K562 (cell line): Measurements from ENCODE around the gene VARS1. TPM values are rescaled to one million over a fixed set of nuclear protein-coding genes. Genes with fewer than 3 reads are reported as not detected.

ENCODE experiments used
- ATF1 ChIP-seq, 2 experiments: fragments of 450-650 bp in 1 of 2; IDR thresholded peaks; 2 replicates each; pipeline ENCODE4 v1.6.1; 2016; ENCODE audit warnings: missing compliant biosample characterization in 1 of 2, missing genetic modification characterization in 1 of 2
- CXXC5 ChIP-seq: fragments of 250-450 bp; sonication (Bioruptor Pico); IDR thresholded peaks from 2 replicates; pipeline ENCODE4 v1.8.0; 2022; ENCODE audit warnings: inconsistent platforms, mild to moderate bottlenecking, moderate library complexity
- EHMT2 ChIP-seq: fragments of 450-650 bp; IDR thresholded peaks from 2 replicates; pipeline ENCODE4 v1.6.1; 2018; ENCODE audit warnings: antibody characterized with exemption
- EP300 ChIP-seq: IDR thresholded peaks from 2 replicates; pipeline ENCODE4 v1.6.1; 2012; ENCODE audit warnings: low read length, improper control_type of control experiment
- HINFP ChIP-seq: fragments of 450-650 bp; conservative IDR thresholded peaks from 2 replicates; pipeline ENCODE4 v1.6.1; 2016; ENCODE audit warnings: missing genetic modification characterization, low read depth, mild to moderate bottlenecking, control low read depth, missing compliant biosample characterization
- HMG20A ChIP-seq: fragments of 450-650 bp; formaldehyde crosslinking; conservative IDR thresholded peaks from 2 replicates; pipeline ENCODE4 v1.4.0; 2020; ENCODE audit warnings: mild to moderate bottlenecking, mixed read lengths
- NFE2 ChIP-seq: IDR thresholded peaks from 2 replicates; pipeline ENCODE4 v1.6.1; 2014; ENCODE audit warnings: antibody characterized with exemption, low read depth
- NR4A1 ChIP-seq, 2 experiments: fragments of 250-450 bp in 1 of 2; fragments of 450-650 bp in 1 of 2; sonication (Bioruptor Pico) in 1 of 2; IDR thresholded peaks; 2 replicates each; pipeline versions ENCODE4 v1.4.0 to v1.6.1; 2016 to 2020; ENCODE audit warnings: mild to moderate bottlenecking in 2 of 2, missing compliant biosample characterization in 1 of 2, missing genetic modification characterization in 1 of 2, moderate library complexity in 1 of 2
- PHB2 ChIP-seq: fragments of 450-650 bp; IDR thresholded peaks from 2 replicates; pipeline ENCODE4 v1.6.1; 2017; ENCODE audit warnings: low read depth
- PHTF2 ChIP-seq: fragments of 250-450 bp; sonication (Bioruptor Pico); IDR thresholded peaks from 2 replicates; pipeline ENCODE4 v1.5.0; 2021; ENCODE audit warnings: mild to moderate bottlenecking
- RCOR1 ChIP-seq, 2 experiments: IDR thresholded peaks; 2 replicates each; pipeline ENCODE4 v1.6.1; 2012; ENCODE audit warnings: low read depth in 2 of 2, low read length in 2 of 2, borderline replicate concordance in 1 of 2, improper control_type of control experiment in 1 of 2
- RNF219 ChIP-seq: fragments of 250-450 bp; sonication (Bioruptor Pico); IDR thresholded peaks from 2 replicates; pipeline ENCODE4 v1.5.0; 2022; ENCODE audit warnings: mild to moderate bottlenecking
- SMARCA4 ChIP-seq: fragments of 450-650 bp; IDR thresholded peaks from 2 replicates; pipeline ENCODE4 v1.6.1; 2016
- SOX6 ChIP-seq: fragments of 450-650 bp; IDR thresholded peaks from 2 replicates; pipeline ENCODE4 v1.6.1; 2014; ENCODE audit warnings: mild to moderate bottlenecking
- TAL1 ChIP-seq: fragments of 450-650 bp; IDR thresholded peaks from 2 replicates; pipeline ENCODE4 v1.6.1; 2016; ENCODE audit warnings: mild to moderate bottlenecking
- TFAP4 ChIP-seq: sonication (generic); formaldehyde crosslinking; IDR thresholded peaks from 2 replicates; pipeline ENCODE4 v1.8.0; 2022; ENCODE audit warnings: missing genetic modification reagents, mild to moderate bottlenecking, moderate library complexity, borderline replicate concordance
- ZBTB17 ChIP-seq: fragments of 450-650 bp; formaldehyde crosslinking; IDR thresholded peaks from 2 replicates; pipeline ENCODE4 v1.4.0; 2020; ENCODE audit warnings: mild to moderate bottlenecking
- ZNF175 ChIP-seq: fragments of 200-800 bp; sonication (Bioruptor generic); IDR thresholded peaks from 2 replicates; pipeline ENCODE4 v1.6.1; 2016; ENCODE audit warnings: low read depth, mild to moderate bottlenecking, missing genetic modification characterization, missing compliant biosample characterization
- ZNF274 ChIP-seq: IDR thresholded peaks from 2 replicates; pipeline ENCODE4 v1.6.1; 2011; ENCODE audit warnings: low read depth, mild to moderate bottlenecking, low read length, moderate library complexity, borderline replicate concordance
- ZNF41 ChIP-seq: fragments of 250-450 bp; sonication (Bioruptor Pico); conservative IDR thresholded peaks from 2 replicates; pipeline ENCODE4 v1.4.0; 2020; ENCODE audit warnings: mild to moderate bottlenecking
- ZNF431 ChIP-seq: sonication (generic); formaldehyde crosslinking; IDR thresholded peaks from 2 replicates; pipeline ENCODE4 v1.8.0; 2022; ENCODE audit warnings: mild to moderate bottlenecking, missing genetic modification reagents
- ZNF444 ChIP-seq: fragments of 250-450 bp; sonication (Bioruptor Pico); IDR thresholded peaks from 2 replicates; pipeline ENCODE4 v1.4.0; 2020; ENCODE audit warnings: mild to moderate bottlenecking, moderate library complexity
- ZNF589 ChIP-seq: fragments of 200-800 bp; sonication (Bioruptor generic); IDR thresholded peaks from 2 replicates; pipeline ENCODE4 v1.6.1; 2016; ENCODE audit warnings: low read depth, missing genetic modification characterization, missing compliant biosample characterization
- ZSCAN32 ChIP-seq: fragments of 450-650 bp; formaldehyde crosslinking; IDR thresholded peaks from 2 replicates; pipeline ENCODE4 v1.4.0; 2020; ENCODE audit warnings: mild to moderate bottlenecking, moderate library complexity
- polyA plus RNA-seq, 8 experiments: library from polyadenylated mRNA; depleted of rRNA in 4 of 8; stranded (reverse) in 5 of 8; unstranded in 3 of 8; fragments of >200 nt; fragmentation: Nextera tagmentation in 2 of 8; fragmentation: Illumina TruSeq in 1 of 8; extraction: Ambion mirVana in 2 of 8; extraction: Trizol in 1 of 8; gene quantifications; 2 replicates each; pipeline versions ENCODE4 v1.2.1 to v1.2.3, GENCODE V29; 2011 to 2014; ENCODE audit warnings: inconsistent platforms in 1 of 8, missing spikeins in 1 of 8
- total RNA-seq, 7 experiments: library from RNA; depleted of rRNA in 6 of 7; stranded (reverse); fragments of >200 nt in 6 of 7; fragmentation: Illumina TruSeq in 2 of 7; extraction: Trizol in 2 of 7; gene quantifications; 2 replicates each; pipeline versions ENCODE4 v1.2.1 to v1.2.3, GENCODE V29; 2011 to 2021; ENCODE audit warnings: low replicate concordance in 1 of 7

The VARS1 gene
- total and polyA plus RNA-seq, 9 of the 15 experiments (the other 6 are each of a cell fraction or from before 2014, with no cell fraction given), result 2.9 to 488 (median 130) TPM

- 0 out of 2 replicates have a peak, but pooled peaks have one; percentile 38 for TF ChIP-seq NR4A1 (CRISPR knock-in tag; IDR thresholded peaks at IDR 0.05)
- TF ChIP-seq NR4A1 (tag; IDR thresholded peaks at IDR 0.05), result no peak
- 0 out of 2 replicates have a peak, but pooled peaks have one; percentile 2 for TF ChIP-seq TAL1
- TF ChIP-seq HMG20A, result 0 out of 2 replicates have a peak, but pooled peaks have one; percentile 50
- 0 out of 2 replicates have a peak, but pooled peaks have one; percentile 40 for TF ChIP-seq HINFP (tag)
- peak; percentile 63; the same call in 1 of the 2 replicates for TF ChIP-seq ZBTB17 (CRISPR knock-in tag)
- no peak for TF ChIP-seq RNF219 (CRISPR knock-in tag)
- TF ChIP-seq CXXC5 (CRISPR knock-in tag), result peak; percentile 40; the same call in 1 of the 2 replicates
- no peak for TF ChIP-seq ZNF444
- peak; percentile 60; the same call in 1 of the 2 replicates for TF ChIP-seq ZNF589 (CRISPR knock-in tag)
- peak; percentile 75 for TF ChIP-seq SMARCA4
- peak; percentile 82 for TF ChIP-seq NFE2
- peak; percentile 42; the same call in 1 of the 2 replicates for TF ChIP-seq TFAP4
- 0 out of 2 replicates have a peak, but pooled peaks have one; percentile 48 for TF ChIP-seq EHMT2
- TF ChIP-seq SOX6, result peak; percentile 55
- no peak for TF ChIP-seq PHB2
- 0 out of 2 replicates have a peak, but pooled peaks have one; percentile 33 for TF ChIP-seq ZNF431
- TF ChIP-seq EP300, result 0 out of 2 replicates have a peak, but pooled peaks have one; percentile 28
- no peak for TF ChIP-seq ZNF41 (CRISPR knock-in tag)
- peak in 1 of 2 experiments; percentile 68; a peak in 2 of 4 replicates for TF ChIP-seq RCOR1 (IDR thresholded peaks at IDR 0.05; ENCODE audit: borderline replicate concordance in 1 of 2, low read depth in 2 of 2, low read length in 2 of 2)
- TF ChIP-seq ZNF274, result no peak
- 0 out of 2 replicates have a peak, but pooled peaks have one; percentile 61 for TF ChIP-seq PHTF2 (CRISPR knock-in tag)
- TF ChIP-seq ZSCAN32 (CRISPR knock-in tag), result peak; percentile 80; the same call in 1 of the 2 replicates
- TF ChIP-seq ZNF175, result 0 out of 2 replicates have a peak, but pooled peaks have one; percentile 38
- no peak for TF ChIP-seq ATF1 (CRISPR knock-in tag; IDR thresholded peaks at IDR 0.05)
- peak; percentile 10; the same call in 1 of the 2 replicates for TF ChIP-seq ATF1 (tag; IDR thresholded peaks at IDR 0.05)
These were observed 36.0 kb upstream of the VARS1 start (continued) for GRCh38 chr6:31831350-31832215.
